Measurements from ENCODE around the gene BMP6. TPM values are rescaled to one million over a fixed set of nuclear protein-coding genes. Genes with fewer than 3 reads are reported as not detected.
A peak's percentile ranks its signal among the peaks of the same experiment; 100 is the strongest.

BMP6 gene
- total RNA-seq, 1 experiment from 2014 or later, result 1.6 TPM

DNA sequence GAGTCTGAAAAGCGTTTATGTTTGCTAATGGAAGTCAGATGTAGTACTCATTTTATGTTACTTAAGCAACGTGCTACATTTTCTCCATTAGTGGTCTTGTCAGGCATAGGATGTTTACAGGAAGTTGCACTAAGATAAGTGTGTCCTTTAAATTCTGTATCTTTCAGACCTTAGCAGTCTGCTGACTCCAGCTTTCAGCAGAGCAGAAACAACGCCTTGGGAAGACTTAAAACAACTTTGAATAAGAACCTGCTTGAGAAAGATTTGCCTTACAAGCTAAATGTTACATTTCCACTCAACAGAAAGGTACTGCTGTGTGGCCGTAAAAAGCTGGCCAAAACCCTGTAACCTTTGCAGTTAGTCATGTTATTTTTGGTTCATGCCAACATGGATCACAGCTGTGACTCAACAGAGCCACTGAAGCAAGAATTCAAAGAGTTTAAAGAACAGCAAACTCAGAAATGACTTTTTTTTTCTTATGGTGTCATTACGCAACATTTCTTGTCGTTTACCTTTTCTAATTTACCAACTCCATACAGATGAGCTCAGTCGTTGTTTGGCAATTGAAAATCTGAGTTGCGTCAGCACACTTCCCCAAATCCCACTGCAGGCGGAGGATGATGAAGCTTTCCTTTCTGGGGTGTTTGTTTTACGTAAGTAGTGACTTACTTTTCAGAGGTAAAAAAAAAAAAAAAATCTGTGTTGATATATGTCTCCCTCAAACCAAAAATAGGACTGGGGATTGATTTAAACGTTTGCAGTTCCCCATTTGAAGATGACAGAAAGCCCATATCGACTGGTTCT lies 27.9 kb upstream of the BMP6 start:
- peak overlapping the region; percentile 36 for H3K4me2 ChIP-seq (ENCODE audit: low read length)

More for the DNA sequence above, 27.9 kb upstream of the BMP6 start:
- H3K36me3 ChIP-seq (ENCODE audit: control insufficient read depth in 1 of 2, insufficient read depth in 2 of 2, low read length in 2 of 2), result no peaks in the 10 kb centered on the region
- H3K27me3 ChIP-seq (ENCODE audit: insufficient read depth, low read length), result no peaks in the 10 kb centered on the region
- H3K9me3 ChIP-seq (ENCODE audit: control insufficient read depth in 1 of 2, insufficient read depth in 1 of 2, low read depth in 1 of 2, low read length in 2 of 2), result no peaks in the 10 kb centered on the region
- no peak overlapping the region for H3K9ac ChIP-seq (ENCODE audit: low read length)
- ChIA-PET RAD21 (ENCODE audit: low non-redundant PET in 1 of 2, low total read pairs in 2 of 2, uncharacterized antibody in 2 of 2, unreplicated experiment in 2 of 2) (no interaction called here), POLR2A (no interaction called here), CTCF (no interaction called here)
- H3K4me3 ChIP-seq (replicated peaks in 1 of 2; ENCODE audit: low read depth in 1 of 2, low read length in 2 of 2), result no peak overlapping the region
- intact Hi-C loops (cut with micrococcal nuclease), result no loop called here
- peaks cover 0 to 15% of the 10 kb centered on the region in 2 experiments; a peak in 2 of 4 replicates for H3K4me1 ChIP-seq (ENCODE audit: control insufficient read depth in 1 of 2, insufficient read depth in 2 of 2, low read length in 2 of 2)
- H2AFZ ChIP-seq (ENCODE audit: low read depth, low read length, poor library complexity, severe bottlenecking), result peak overlapping the region; percentile 60
- no peak overlapping the region for H3K27ac ChIP-seq (ENCODE audit: low read depth, low read length)
- no peak for ATAC-seq
- H3K79me2 ChIP-seq (ENCODE audit: insufficient read depth, low read length), result no peaks in the 10 kb centered on the region
- no TSS peak for BruUV-seq (replicated peaks)
- TF ChIP-seq SIN3A (IDR thresholded peaks at IDR 0.05; ENCODE audit: low read depth) (no peak), EZH2 (IDR thresholded peaks at IDR 0.05) (no peak), ELF1 (IDR thresholded peaks at IDR 0.05; ENCODE audit: borderline replicate concordance, low read depth) (no peak), JUND (IDR thresholded peaks at IDR 0.05) (no peak), POLR2AphosphoS5 (IDR thresholded peaks at IDR 0.05; ENCODE audit: low read depth, low read length) (no peak), CEBPB (IDR thresholded peaks at IDR 0.05; ENCODE audit: low read depth) (peak; percentile 80), SRF (IDR thresholded peaks at IDR 0.05; ENCODE audit: low read depth) (no peak), ZFX (IDR thresholded peaks at IDR 0.05) (no peak)
- TF ChIP-seq, protein P1, sequence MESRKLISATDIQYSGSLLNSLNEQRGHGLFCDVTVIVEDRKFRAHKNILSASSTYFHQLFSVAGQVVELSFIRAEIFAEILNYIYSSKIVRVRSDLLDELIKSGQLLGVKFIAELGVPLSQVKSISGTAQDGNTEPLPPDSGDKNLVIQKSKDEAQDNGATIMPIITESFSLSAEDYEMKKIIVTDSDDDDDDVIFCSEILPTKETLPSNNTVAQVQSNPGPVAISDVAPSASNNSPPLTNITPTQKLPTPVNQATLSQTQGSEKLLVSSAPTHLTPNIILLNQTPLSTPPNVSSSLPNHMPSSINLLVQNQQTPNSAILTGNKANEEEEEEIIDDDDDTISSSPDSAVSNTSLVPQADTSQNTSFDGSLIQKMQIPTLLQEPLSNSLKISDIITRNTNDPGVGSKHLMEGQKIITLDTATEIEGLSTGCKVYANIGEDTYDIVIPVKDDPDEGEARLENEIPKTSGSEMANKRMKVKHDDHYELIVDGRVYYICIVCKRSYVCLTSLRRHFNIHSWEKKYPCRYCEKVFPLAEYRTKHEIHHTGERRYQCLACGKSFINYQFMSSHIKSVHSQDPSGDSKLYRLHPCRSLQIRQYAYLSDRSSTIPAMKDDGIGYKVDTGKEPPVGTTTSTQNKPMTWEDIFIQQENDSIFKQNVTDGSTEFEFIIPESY (IDR thresholded peaks at IDR 0.05; ENCODE audit: extremely low read depth, insufficient replicate concordance, low read length), result no peak
- no peaks in the 10 kb centered on the region for H3K9me2 ChIP-seq (ENCODE audit: insufficient read depth)
- no peak for DNase-seq (ENCODE audit: low read depth, low spot score)
- H4K20me1 ChIP-seq (ENCODE audit: insufficient read depth), result no peaks in the 10 kb centered on the region

Measured in HCT116 (cell line).